ENCODE measurements around the gene SPTBN1. TPM values are rescaled to one million over a fixed set of nuclear protein-coding genes. Genes with fewer than 3 reads are reported as not detected.
"Not testable (repeated sequence)": the region's sequence is repeated elsewhere in the genome, so short reads cannot be mapped to it uniquely, and the experiment has no call there.

SPTBN1 gene
- total and polyA plus RNA-seq, 4 experiments from 2014 or later, result 2.9 to 121 (median 87.3) TPM

DNA sequence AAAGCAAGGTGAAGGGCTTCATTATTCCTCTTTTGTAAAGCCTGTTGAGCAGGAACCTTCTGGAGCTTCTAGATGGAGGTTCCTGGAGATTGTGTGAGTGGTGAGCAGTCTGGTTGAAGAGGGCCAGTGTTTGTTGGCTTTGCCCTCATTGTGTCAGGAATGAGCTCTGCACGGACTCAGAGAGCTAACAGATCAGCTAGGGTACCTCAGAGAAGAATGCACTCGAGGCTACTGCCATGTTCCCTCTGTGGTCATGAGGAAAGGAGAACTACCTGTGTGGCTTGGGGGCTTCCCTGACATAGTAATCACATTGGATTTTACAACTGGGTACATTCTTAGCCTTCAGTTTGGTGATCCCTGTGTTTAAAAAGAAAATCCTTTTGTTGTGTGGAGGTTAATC, 46.6 kb downstream of the SPTBN1 start:
- CTCF ChIA-PET (ENCODE audit: partially characterized antibody), result interaction anchor here (0.7 to 1.5 kb wide), 4 partner anchors 10 to 396 kb away, joined by 3 to 7 read pairs (median 4); no protein-coding TSS in a partner anchor
- intact Hi-C loops (cut with micrococcal nuclease), result no loop called here
- no peaks in the 10 kb centered on the region for H3K36me3 Mint-ChIP-seq
- H3K27me3 Mint-ChIP-seq, result no peaks in the 10 kb centered on the region
- no peak overlapping the region for H3K27ac ChIP-seq (ENCODE audit: low read depth, low read length)
- H3K9me3 Mint-ChIP-seq, result no peaks in the 10 kb centered on the region
- H3K4me1 Mint-ChIP-seq, result no peaks in the 10 kb centered on the region
- POLR2A ChIA-PET (ENCODE audit: partially characterized antibody), result no interaction called here
- H3K36me3 ChIP-seq (ENCODE audit: insufficient read depth, low read length), result no peaks in the 10 kb centered on the region
- H3K27me3 ChIP-seq (ENCODE audit: insufficient read depth, low read length), result no peaks in the 10 kb centered on the region
- H3K4me3 ChIP-seq (ENCODE audit: low read length in 2 of 2), result no peak overlapping the region
- no peaks in the 10 kb centered on the region for H3K4me1 ChIP-seq (ENCODE audit: insufficient read depth, low read length)
- no peak overlapping the region for H3K4me3 Mint-ChIP-seq
- DNase-seq, result no peak
- H3K9me3 ChIP-seq (ENCODE audit: control insufficient read depth in 1 of 2, low read length in 2 of 2), result no peaks in the 10 kb centered on the region
- H3K27ac Mint-ChIP-seq, result no peak overlapping the region

DNA sequence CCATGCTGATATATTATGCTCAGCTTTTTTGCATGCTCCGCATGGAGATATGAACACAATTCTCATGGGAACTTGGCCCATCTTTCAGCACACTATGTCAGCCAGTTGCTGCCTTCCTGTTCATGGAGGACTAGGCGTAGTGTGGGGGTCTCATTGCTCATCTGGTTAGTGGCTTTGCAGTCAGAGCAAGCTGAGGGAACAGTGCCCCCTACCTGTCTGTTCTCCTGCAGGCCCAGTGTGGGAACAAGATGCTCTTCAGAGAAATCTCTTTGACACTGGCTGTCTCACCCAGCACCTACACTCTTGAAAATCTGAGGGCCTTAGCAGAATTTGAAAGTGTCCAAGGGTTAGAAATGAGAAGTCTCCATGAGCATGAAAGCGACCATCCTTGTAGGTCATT, 47.1 kb downstream of the SPTBN1 start:
- no peaks in the 10 kb centered on the region for H3K4me1 Mint-ChIP-seq
- peak in 2 of 5 donors; percentile 10 to 19 for DNase-seq
- H3K9me3 Mint-ChIP-seq, result no peaks in the 10 kb centered on the region
- H3K27me3 Mint-ChIP-seq, result no peaks in the 10 kb centered on the region
- Histone ChIP-seq H3K4me1 (ENCODE audit: insufficient read depth, low read length) (no peaks in the 10 kb centered on the region), H3K4me3 (ENCODE audit: low read length in 2 of 2) (no peak overlapping the region), H3K9me3 (ENCODE audit: control insufficient read depth in 1 of 2, low read length in 2 of 2) (no peaks in the 10 kb centered on the region), H3K27ac (ENCODE audit: low read depth, low read length) (no peak overlapping the region), H3K27me3 (ENCODE audit: insufficient read depth, low read length) (no peaks in the 10 kb centered on the region), H3K36me3 (ENCODE audit: insufficient read depth, low read length) (no peaks in the 10 kb centered on the region)
- intact Hi-C loops (cut with micrococcal nuclease), result no loop called here
- POLR2A ChIA-PET (ENCODE audit: partially characterized antibody), result no interaction called here
- no peak overlapping the region for H3K4me3 Mint-ChIP-seq
- no peak overlapping the region for H3K27ac Mint-ChIP-seq
- no peaks in the 10 kb centered on the region for H3K36me3 Mint-ChIP-seq
- CTCF ChIA-PET (ENCODE audit: partially characterized antibody), result interaction anchor here (0.7 to 1.5 kb wide), 4 partner anchors 10 to 396 kb away, joined by 3 to 7 read pairs (median 4); no protein-coding TSS in a partner anchor

DNA sequence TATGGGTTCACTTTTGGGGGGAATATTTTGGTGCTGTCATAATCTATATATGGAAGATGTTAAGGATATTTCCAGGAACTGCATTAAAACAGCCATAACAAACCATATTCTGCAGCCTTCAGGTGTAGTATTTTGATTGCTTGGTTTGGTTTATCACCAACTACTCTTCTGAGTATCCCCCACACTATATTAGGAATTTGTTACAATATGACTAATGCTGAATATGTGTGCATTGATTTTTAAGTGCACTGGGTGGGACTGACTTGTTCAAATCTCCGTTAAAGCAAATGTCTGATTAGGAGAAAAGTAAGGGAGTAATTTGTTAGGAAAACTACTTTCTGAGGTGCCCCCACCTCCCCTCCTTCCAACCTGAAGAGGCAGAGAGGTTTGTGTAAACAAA, 47.7 kb downstream of the SPTBN1 start:
- H3K27ac Mint-ChIP-seq, result no peak overlapping the region
- H3K27me3 Mint-ChIP-seq, result no peaks in the 10 kb centered on the region
- intact Hi-C loops (cut with micrococcal nuclease), result no loop called here
- Histone ChIP-seq H3K4me1 (ENCODE audit: insufficient read depth, low read length) (no peaks in the 10 kb centered on the region), H3K27ac (ENCODE audit: low read depth, low read length) (no peak overlapping the region), H3K27me3 (ENCODE audit: insufficient read depth, low read length) (no peaks in the 10 kb centered on the region), H3K4me3 (ENCODE audit: low read length in 2 of 2) (no peak overlapping the region), H3K9me3 (ENCODE audit: control insufficient read depth in 1 of 2, low read length in 2 of 2) (no peaks in the 10 kb centered on the region), H3K36me3 (ENCODE audit: insufficient read depth, low read length) (no peaks in the 10 kb centered on the region)
- H3K4me3 Mint-ChIP-seq, result no peak overlapping the region
- DNase-seq, result no peak
- H3K36me3 Mint-ChIP-seq, result no peaks in the 10 kb centered on the region
- H3K4me1 Mint-ChIP-seq, result no peaks in the 10 kb centered on the region
- H3K9me3 Mint-ChIP-seq, result no peaks in the 10 kb centered on the region
- ChIA-PET POLR2A (ENCODE audit: partially characterized antibody) (no interaction called here), CTCF (ENCODE audit: partially characterized antibody) (no interaction called here)

DNA sequence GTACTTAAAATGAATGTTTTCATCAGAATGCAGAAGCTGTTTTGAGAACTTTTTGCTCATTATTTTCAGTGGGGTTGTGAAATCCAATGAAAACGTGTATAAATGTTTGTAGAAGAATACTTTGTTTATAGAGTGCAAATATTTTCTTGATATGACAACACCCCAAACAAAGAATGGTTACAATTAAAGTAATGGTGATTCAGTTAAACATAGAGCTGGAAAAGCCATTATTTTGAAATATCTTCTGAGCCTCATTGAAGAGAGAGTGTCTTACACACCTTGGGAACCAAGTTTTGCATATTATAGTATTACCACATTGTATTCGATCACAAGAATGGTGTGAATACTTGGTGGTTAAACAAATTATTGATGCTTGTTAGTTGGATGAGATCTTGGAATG, 48.7 kb downstream of the SPTBN1 start:
- ChIA-PET POLR2A (ENCODE audit: partially characterized antibody) (no interaction called here), CTCF (ENCODE audit: partially characterized antibody) (no interaction called here)
- no peaks in the 10 kb centered on the region for H3K4me1 Mint-ChIP-seq
- intact Hi-C loops (cut with micrococcal nuclease), result no loop called here
- no peaks in the 10 kb centered on the region for H3K4me1 ChIP-seq (ENCODE audit: insufficient read depth, low read length)
- H3K4me3 ChIP-seq (ENCODE audit: low read length in 2 of 2), result no peak overlapping the region
- H3K27ac ChIP-seq (ENCODE audit: low read depth, low read length), result no peak overlapping the region
- no peak overlapping the region for H3K4me3 Mint-ChIP-seq
- no peaks in the 10 kb centered on the region for H3K9me3 ChIP-seq (ENCODE audit: control insufficient read depth in 1 of 2, low read length in 2 of 2)
- H3K27me3 Mint-ChIP-seq, result no peaks in the 10 kb centered on the region
- H3K27ac Mint-ChIP-seq, result no peak overlapping the region
- H3K36me3 ChIP-seq (ENCODE audit: insufficient read depth, low read length), result no peaks in the 10 kb centered on the region
- no peaks in the 10 kb centered on the region for H3K27me3 ChIP-seq (ENCODE audit: insufficient read depth, low read length)
- no peak for DNase-seq
- H3K36me3 Mint-ChIP-seq, result no peaks in the 10 kb centered on the region
- H3K9me3 Mint-ChIP-seq, result no peaks in the 10 kb centered on the region

DNA sequence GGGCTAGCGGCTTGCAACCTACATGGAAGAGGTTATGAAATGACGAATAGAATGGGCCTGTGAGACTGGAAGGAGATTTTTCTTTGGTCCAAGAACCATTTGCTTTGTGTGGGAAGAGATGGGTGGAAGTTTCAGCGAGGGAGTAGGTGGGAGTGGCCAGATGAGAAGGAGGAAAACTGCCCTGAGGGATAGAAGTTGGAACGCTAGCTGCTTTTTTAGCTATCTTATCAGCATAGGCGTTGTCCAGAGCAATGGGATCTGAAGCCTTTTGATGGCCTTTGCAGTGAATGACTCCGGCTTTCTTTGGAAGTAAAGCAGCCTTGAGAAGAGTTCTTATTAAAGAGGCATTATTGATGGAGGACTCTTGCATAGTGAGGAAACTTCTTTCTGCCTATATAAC, 52.4 kb downstream of the SPTBN1 start:
- Mint-ChIP-seq H3K4me3 (no peak overlapping the region), H3K9me3 (no peaks in the 10 kb centered on the region), H3K36me3 (no peaks in the 10 kb centered on the region), H3K27me3 (no peaks in the 10 kb centered on the region), H3K27ac (no peak overlapping the region), H3K4me1 (no peaks in the 10 kb centered on the region)
- Histone ChIP-seq H3K4me3 (ENCODE audit: low read length in 2 of 2) (no peak overlapping the region), H3K9me3 (ENCODE audit: control insufficient read depth in 1 of 2, low read length in 2 of 2) (no peaks in the 10 kb centered on the region), H3K4me1 (ENCODE audit: insufficient read depth, low read length) (no peaks in the 10 kb centered on the region), H3K27me3 (ENCODE audit: insufficient read depth, low read length) (no peaks in the 10 kb centered on the region), H3K27ac (ENCODE audit: low read depth, low read length) (no peak overlapping the region), H3K36me3 (ENCODE audit: insufficient read depth, low read length) (no peaks in the 10 kb centered on the region)
- no peak for DNase-seq
- ChIA-PET CTCF (ENCODE audit: partially characterized antibody) (no interaction called here), POLR2A (ENCODE audit: partially characterized antibody) (no interaction called here)
- intact Hi-C loops (cut with micrococcal nuclease), result no loop called here

DNA sequence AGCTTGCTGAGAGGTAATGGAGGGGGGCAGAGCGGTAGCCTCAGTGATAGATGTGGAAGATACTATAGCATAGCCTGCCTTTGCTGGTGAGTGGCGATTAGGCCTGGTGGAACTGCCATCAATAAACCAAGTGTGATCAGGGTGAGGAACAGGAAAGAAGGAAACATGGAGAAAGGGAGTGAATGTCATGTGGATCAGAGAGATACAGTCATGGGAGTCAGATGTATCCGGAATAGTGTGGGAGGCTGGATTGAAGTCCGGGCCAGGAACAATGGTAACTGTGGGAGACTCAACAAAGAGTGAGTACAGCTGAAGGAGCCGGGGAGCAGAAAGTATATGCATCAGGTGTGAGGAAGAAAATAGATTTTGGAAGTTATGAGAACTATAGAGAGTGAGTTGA, 52.9 kb downstream of the SPTBN1 start:
- H3K36me3 Mint-ChIP-seq; H3K4me1 Mint-ChIP-seq; H3K4me3 ChIP-seq (ENCODE audit: low read length in 2 of 2); intact Hi-C loops (cut with micrococcal nuclease); DNase-seq; H3K27me3 Mint-ChIP-seq; H3K27ac ChIP-seq (ENCODE audit: low read depth, low read length); H3K27me3 ChIP-seq (ENCODE audit: insufficient read depth, low read length); H3K36me3 ChIP-seq (ENCODE audit: insufficient read depth, low read length); H3K9me3 Mint-ChIP-seq; H3K4me1 ChIP-seq (ENCODE audit: insufficient read depth, low read length); H3K9me3 ChIP-seq (ENCODE audit: control insufficient read depth in 1 of 2, low read length in 2 of 2); H3K27ac Mint-ChIP-seq; POLR2A ChIA-PET (ENCODE audit: partially characterized antibody); H3K4me3 Mint-ChIP-seq: not testable (repeated sequence)
- CTCF ChIA-PET (ENCODE audit: partially characterized antibody), result interaction anchor here (1.2 kb wide), 1 partner anchor 195 kb away, joined by 4 read pairs; no protein-coding TSS in a partner anchor

DNA sequence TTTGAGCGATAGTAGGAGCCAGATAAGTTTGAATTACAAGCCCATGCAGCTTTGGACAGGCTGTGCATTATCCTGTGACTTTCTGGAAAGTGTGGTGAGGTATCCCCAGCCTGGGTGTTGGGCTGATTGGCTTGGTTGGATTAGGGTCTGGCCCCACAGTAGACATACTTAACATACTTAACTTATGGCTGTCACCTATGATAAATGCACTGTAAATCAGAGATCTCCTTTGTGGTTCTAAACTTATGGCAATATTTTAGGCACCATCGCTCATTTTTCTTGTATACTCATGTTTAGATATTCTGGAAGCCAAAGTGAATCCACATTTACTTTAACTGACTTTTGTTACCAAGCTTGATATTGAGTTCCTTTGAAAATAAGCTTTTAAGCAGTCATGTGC, 54.8 kb downstream of the SPTBN1 start:
- Mint-ChIP-seq H3K36me3 (no peaks in the 10 kb centered on the region), H3K4me3 (no peak overlapping the region), H3K27ac (no peak overlapping the region), H3K27me3 (no peaks in the 10 kb centered on the region), H3K4me1 (no peaks in the 10 kb centered on the region), H3K9me3 (no peaks in the 10 kb centered on the region)
- POLR2A ChIA-PET (ENCODE audit: partially characterized antibody), result no interaction called here
- DNase-seq, result no peak
- intact Hi-C loops (cut with micrococcal nuclease), result no loop called here
- no peak overlapping the region for H3K27ac ChIP-seq (ENCODE audit: low read depth, low read length)
- H3K36me3 ChIP-seq (ENCODE audit: insufficient read depth, low read length), result no peaks in the 10 kb centered on the region
- H3K9me3 ChIP-seq (ENCODE audit: control insufficient read depth in 1 of 2, low read length in 2 of 2), result no peaks in the 10 kb centered on the region
- no peaks in the 10 kb centered on the region for H3K4me1 ChIP-seq (ENCODE audit: insufficient read depth, low read length)
- H3K4me3 ChIP-seq (ENCODE audit: low read length in 2 of 2), result no peak overlapping the region
- CTCF ChIA-PET (ENCODE audit: partially characterized antibody), result no interaction called here
- H3K27me3 ChIP-seq (ENCODE audit: insufficient read depth, low read length), result no peaks in the 10 kb centered on the region

DNA sequence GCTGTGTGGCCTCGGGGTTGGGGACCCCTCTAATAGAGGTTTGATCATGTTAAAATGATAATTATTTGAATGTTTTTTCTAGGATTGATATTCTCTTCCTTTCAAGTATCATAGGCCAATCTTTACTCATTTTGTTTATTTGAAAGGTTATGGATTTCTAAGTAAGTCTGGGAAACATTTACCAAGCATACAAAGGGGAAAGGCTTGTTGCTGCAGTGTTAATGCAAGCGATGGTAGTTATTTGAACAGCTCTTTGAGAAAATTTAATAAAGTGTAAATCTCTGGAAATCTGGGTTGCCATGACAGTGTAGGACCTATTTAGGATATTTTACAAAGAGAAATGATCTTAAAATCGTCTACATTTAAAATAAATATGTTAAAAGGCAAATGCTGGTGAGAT, 56.1 kb downstream of the SPTBN1 start:
- peak overlapping the region in 1 of 7 donors; percentile 10 for H3K27ac Mint-ChIP-seq
- no peaks in the 10 kb centered on the region for H3K4me1 Mint-ChIP-seq
- no peak overlapping the region for H3K4me3 Mint-ChIP-seq
- no peak overlapping the region for H3K27ac ChIP-seq (ENCODE audit: low read depth, low read length)
- no peak for DNase-seq
- intact Hi-C loops (cut with micrococcal nuclease), result no loop called here
- no peak overlapping the region for H3K4me3 ChIP-seq (ENCODE audit: low read length in 2 of 2)
- no peaks in the 10 kb centered on the region for H3K36me3 ChIP-seq (ENCODE audit: insufficient read depth, low read length)
- ChIA-PET POLR2A (ENCODE audit: partially characterized antibody) (no interaction called here), CTCF (ENCODE audit: partially characterized antibody) (interaction anchor here (0.6 kb wide), 1 partner anchor 181 kb away, joined by 3 read pairs; no protein-coding TSS in a partner anchor)
- H3K36me3 Mint-ChIP-seq, result no peaks in the 10 kb centered on the region
- H3K9me3 ChIP-seq (ENCODE audit: control insufficient read depth in 1 of 2, low read length in 2 of 2), result no peaks in the 10 kb centered on the region
- no peaks in the 10 kb centered on the region for H3K27me3 ChIP-seq (ENCODE audit: insufficient read depth, low read length)
- H3K4me1 ChIP-seq (ENCODE audit: insufficient read depth, low read length), result no peaks in the 10 kb centered on the region
- no peaks in the 10 kb centered on the region for H3K27me3 Mint-ChIP-seq
- no peaks in the 10 kb centered on the region for H3K9me3 Mint-ChIP-seq
